NB4 (cell line): ENCODE results near the gene NIPAL4.

ENCODE experiments used
- DNase-seq: peaks from one replicate; pipeline ENCODE4 v3.0.0; 2010; ENCODE audit warnings: low read depth
- H3K4me3 ChIP-seq: one replicate; pipeline ENCODE4 v1.5.1; 2011; ENCODE audit warnings: mild to moderate bottlenecking, low read depth, low read length, moderate library complexity
- CTCF ChIP-seq: IDR thresholded peaks from one replicate; pipeline ENCODE4 v1.5.1; 2012; ENCODE audit warnings: low read depth, low read length
- MAX ChIP-seq: IDR thresholded peaks from 2 replicates; pipeline ENCODE4 v1.6.1; 2011; ENCODE audit warnings: low read depth, low read length
- MYC ChIP-seq: IDR thresholded peaks from 2 replicates; pipeline ENCODE4 v1.6.1; 2011; ENCODE audit warnings: low read depth, low read length
- POLR2A ChIP-seq: IDR thresholded peaks from 2 replicates; pipeline ENCODE4 v1.6.1; 2011; ENCODE audit warnings: mild to moderate bottlenecking; ENCODE audit not compliant: insufficient read length; ENCODE audit errors: extremely low read depth

NIPAL4 gene

GRCh38 chr5:157469073-157469472, 9.1 kb downstream of the NIPAL4 start:
- H3K4me3 ChIP-seq, result no peak overlapping the region
- no peak for DNase-seq
- TF ChIP-seq MAX, result no peak
- TF ChIP-seq MYC, result no peak
- no peak for TF ChIP-seq CTCF
- no peak for TF ChIP-seq POLR2A

- DNase-seq, result no peak
- H3K4me3 ChIP-seq, result no peak overlapping the region
- no peak for TF ChIP-seq MYC
- no peak for TF ChIP-seq MAX
- no peak for TF ChIP-seq CTCF
- TF ChIP-seq POLR2A, result no peak
These were observed 9.7 kb downstream of the NIPAL4 start for GRCh38 chr5:157469687-157470086.

- H3K4me3 ChIP-seq, result no peak overlapping the region
- no peak for TF ChIP-seq MAX
- DNase-seq, result no peak
These were observed 10.6 kb downstream of the NIPAL4 start for GRCh38 chr5:157470631-157471030.

GRCh38 chr5:157471709-157472108, 11.7 kb downstream of the NIPAL4 start:
- DNase-seq, result peak; percentile 42
- H3K4me3 ChIP-seq, result no peak overlapping the region
- TF ChIP-seq MAX (no peak), CTCF (peak; percentile 44)

GRCh38 chr5:157473383-157474320, 13.6 kb downstream of the NIPAL4 start:
- no peak for TF ChIP-seq CTCF
- no peak for TF ChIP-seq POLR2A
- TF ChIP-seq MAX, result no peak
- TF ChIP-seq MYC, result no peak
- no peak overlapping the region for H3K4me3 ChIP-seq
- peak; percentile 31 for DNase-seq

- no peak overlapping the region for H3K4me3 ChIP-seq
- TF ChIP-seq MAX (no peak), CTCF (no peak), POLR2A (no peak), MYC (no peak)
- DNase-seq, result no peak
These were observed 15.4 kb downstream of the NIPAL4 start for GRCh38 chr5:157475432-157475831.
